Peyer's patch (tissue), 4 donors: ENCODE measurements around the gene TRIM26.

ENCODE experiments used
- CTCF ChIP-seq, 6 experiments: fragments of 450-650 bp in 4 of 6; fragments of 200-600 bp in 2 of 6; sonication (generic) in 1 of 6; IDR thresholded peaks; one replicate each; pipeline ENCODE4 v1.5.1; 2017 to 2019; ENCODE audit warnings: antibody characterized with exemption in 6 of 6, mild to moderate bottlenecking in 3 of 6, moderate library complexity in 1 of 6
- POLR2A ChIP-seq, 2 donors: fragments of 450-650 bp; IDR thresholded peaks; one replicate each; pipeline ENCODE4 v1.5.1; 2017; ENCODE audit warnings: antibody characterized with exemption in 2 of 2, mild to moderate bottlenecking in 2 of 2, moderate library complexity in 2 of 2

- TF ChIP-seq POLR2A (IDR thresholded peaks at IDR 0.05) = no peak
- TF ChIP-seq CTCF (IDR thresholded peaks at IDR 0.05) = peak in 1 of 6 experiments; percentile 7
Observed at GRCh38 chr6:30155520-30156261, 57.5 kb downstream of the TRIM26 start.
